A673 (cell line): ENCODE data around the gene SLC26A2. TPM values are rescaled to one million over a fixed set of nuclear protein-coding genes. Genes with fewer than 3 reads are reported as not detected.

Experiments
- BruUV-seq: library from RNA; stranded (reverse); fragments of 400-500 nt; replicated peaks from 2 replicates; lab custom pipeline; 2021; lab: Mats Ljungman, UMichigan
- CTCF ChIA-PET: fragments of 300-600 bp; sonication (Branson Sonifier 250); formaldehyde crosslinking; loops from one replicate; lab custom pipeline; 2022; ENCODE audit warnings: antibody characterized with exemption; lab: Charles Lee
- POLR2A ChIA-PET: fragments of 300-600 bp; sonication (Branson Sonifier 250); formaldehyde crosslinking; loops from one replicate; lab custom pipeline; 2022; ENCODE audit warnings: antibody characterized with exemption; ENCODE audit not compliant: low non-redundant PET; lab: Charles Lee
- DNase-seq: peaks from one replicate; pipeline ENCODE4 v3.0.0-alpha.2; 2015; ENCODE audit warnings: low spot score
- H3K27ac ChIP-seq: fragments of 200-600 bp; sonication (generic); 2 replicates; pipeline ENCODE4 v1.5.1; 2016; ENCODE audit warnings: mixed run types, low read depth, mild to moderate bottlenecking, mixed read lengths, antibody characterized with exemption, low read length; ENCODE audit not compliant: poor library complexity, severe bottlenecking
- H3K27me3 ChIP-seq: fragments of 200-600 bp; sonication (generic); replicated peaks from 2 replicates; pipeline ENCODE4 v1.6.1; 2017; ENCODE audit warnings: mixed run types, low read depth, mild to moderate bottlenecking, mixed read lengths, antibody characterized with exemption, low read length; ENCODE audit not compliant: insufficient read depth, poor library complexity
- H3K36me3 ChIP-seq: fragments of 200-600 bp; sonication (generic); 2 replicates; pipeline ENCODE4 v1.6.1; 2016; ENCODE audit warnings: mixed run types, mild to moderate bottlenecking, mixed read lengths, antibody characterized with exemption, low read length; ENCODE audit not compliant: insufficient read depth, poor library complexity, severe bottlenecking
- H3K4me1 ChIP-seq: fragments of 200-600 bp; sonication (generic); 2 replicates; pipeline ENCODE4 v1.6.1; 2017; ENCODE audit warnings: mixed run types, mild to moderate bottlenecking, mixed read lengths, antibody characterized with exemption, low read length; ENCODE audit not compliant: insufficient read depth, poor library complexity, severe bottlenecking
- H3K4me3 ChIP-seq: fragments of 200-600 bp; sonication (generic); 2 replicates; pipeline ENCODE4 v1.5.1; 2016; ENCODE audit warnings: low read depth, mixed run types, mild to moderate bottlenecking, mixed read lengths, low read length; ENCODE audit not compliant: poor library complexity, severe bottlenecking
- H3K9me3 ChIP-seq: fragments of 200-600 bp; sonication (generic); 2 replicates; pipeline ENCODE4 v1.6.1; 2016; ENCODE audit warnings: mixed run types, low read depth, mild to moderate bottlenecking, mixed read lengths, antibody characterized with exemption, low read length; ENCODE audit not compliant: poor library complexity, severe bottlenecking
- EZH2 ChIP-seq: fragments of 200-600 bp; sonication (generic); IDR thresholded peaks from 2 replicates; pipeline ENCODE4 v1.6.1; 2017; ENCODE audit warnings: borderline replicate concordance, low read depth, mild to moderate bottlenecking, mixed read lengths, antibody characterized with exemption, low read length; ENCODE audit not compliant: poor library complexity, severe bottlenecking
- intact Hi-C: fragments of 100-400 bp; cut with micrococcal nuclease; formaldehyde crosslinking; loops from one replicate; pipeline ENCODE4 v1.10.0; 2022; ENCODE audit not compliant: unreplicated experiment
- total RNA-seq: library from RNA; stranded (reverse); gene quantifications from 2 replicates; pipeline ENCODE4 v1.2.3, GENCODE V29; 2021
- TF ChIP-seq, protein P1 (sequence below): fragments of 300-800, 200-600 bp; sonication (generic); conservative IDR thresholded peaks from 2 replicates; pipeline ENCODE4 v1.5.1; 2017; ENCODE audit warnings: low read depth, mild to moderate bottlenecking, antibody characterized with exemption, low read length, moderate library complexity, mixed read lengths

Gene SLC26A2
- total RNA-seq, 1 experiment from 2014 or later, result 83.0 TPM

DNA sequence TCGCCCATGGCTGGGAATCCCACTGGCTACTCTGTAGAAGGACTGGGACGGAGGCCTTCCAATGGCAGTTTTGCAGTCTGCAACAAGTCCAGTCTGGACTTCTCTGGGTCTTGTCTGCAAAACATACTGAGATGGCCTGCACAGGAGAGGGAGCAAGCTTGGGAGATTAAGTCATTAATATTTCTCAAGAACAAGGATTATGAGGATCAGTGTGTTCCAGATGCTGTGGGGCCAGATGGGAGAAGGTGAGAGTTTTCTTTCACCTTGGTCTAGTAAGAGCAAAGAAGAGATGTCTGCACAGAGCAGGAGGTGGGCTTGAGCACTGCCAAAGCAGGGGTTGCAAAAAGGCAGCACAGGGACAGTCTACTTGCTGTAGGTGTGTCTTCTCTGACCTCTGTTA is 15.9 kb upstream of the SLC26A2 start, which contains the start of gene PDE6A:
PDE6A (minus strand) TSS at position 128 of the 400 bp plus-strand sequence; CDS start at position 8, 120 bp downstream.
- ChIA-PET POLR2A (no interaction called here), CTCF (interaction anchor here (1.1 kb wide), 1 partner anchor 15 kb away, joined by 3 read pairs; no protein-coding TSS in a partner anchor)
- Histone ChIP-seq H3K27me3 (no peaks in the 10 kb centered on the region), H3K4me3 (no peak within 1 kb of the TSS), H3K36me3 (no peaks in the 10 kb centered on the region), H3K9me3 (no peaks in the 10 kb centered on the region), H3K4me1 (peaks cover 17% of the 10 kb centered on the region), H3K27ac (peak within 1 kb of the TSS; percentile 17)
- DNase-seq, result no peak
- TF ChIP-seq, protein P1, sequence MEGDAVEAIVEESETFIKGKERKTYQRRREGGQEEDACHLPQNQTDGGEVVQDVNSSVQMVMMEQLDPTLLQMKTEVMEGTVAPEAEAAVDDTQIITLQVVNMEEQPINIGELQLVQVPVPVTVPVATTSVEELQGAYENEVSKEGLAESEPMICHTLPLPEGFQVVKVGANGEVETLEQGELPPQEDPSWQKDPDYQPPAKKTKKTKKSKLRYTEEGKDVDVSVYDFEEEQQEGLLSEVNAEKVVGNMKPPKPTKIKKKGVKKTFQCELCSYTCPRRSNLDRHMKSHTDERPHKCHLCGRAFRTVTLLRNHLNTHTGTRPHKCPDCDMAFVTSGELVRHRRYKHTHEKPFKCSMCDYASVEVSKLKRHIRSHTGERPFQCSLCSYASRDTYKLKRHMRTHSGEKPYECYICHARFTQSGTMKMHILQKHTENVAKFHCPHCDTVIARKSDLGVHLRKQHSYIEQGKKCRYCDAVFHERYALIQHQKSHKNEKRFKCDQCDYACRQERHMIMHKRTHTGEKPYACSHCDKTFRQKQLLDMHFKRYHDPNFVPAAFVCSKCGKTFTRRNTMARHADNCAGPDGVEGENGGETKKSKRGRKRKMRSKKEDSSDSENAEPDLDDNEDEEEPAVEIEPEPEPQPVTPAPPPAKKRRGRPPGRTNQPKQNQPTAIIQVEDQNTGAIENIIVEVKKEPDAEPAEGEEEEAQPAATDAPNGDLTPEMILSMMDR, result no peak
- no TSS peak for BruUV-seq
- intact Hi-C loops, result no loop called here

DNA sequence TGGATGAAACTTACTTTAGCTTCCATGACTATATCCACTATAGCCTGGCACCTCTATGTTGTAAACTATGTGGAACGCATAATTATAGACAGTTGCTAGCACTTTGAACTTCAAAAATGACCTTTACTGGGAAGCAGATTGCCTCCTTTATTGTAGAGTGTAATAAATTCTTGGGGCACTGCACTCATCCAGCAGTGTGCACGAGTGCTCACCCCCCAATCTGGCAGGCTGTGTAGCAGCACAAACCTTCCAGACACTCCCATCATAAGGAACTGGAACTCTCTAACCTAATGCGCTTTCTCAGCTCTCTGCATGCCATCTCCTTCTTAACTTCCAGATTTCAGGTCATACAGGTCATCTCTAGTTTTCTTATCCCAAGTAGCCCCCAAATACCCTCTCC is 14.4 kb upstream of the SLC26A2 start:
- Histone ChIP-seq H3K36me3 (no peaks in the 10 kb centered on the region), H3K4me3 (no peak overlapping the region), H3K4me1 (peaks cover 3% of the 10 kb centered on the region), H3K27ac (no peak overlapping the region), H3K27me3 (no peaks in the 10 kb centered on the region), H3K9me3 (no peaks in the 10 kb centered on the region)
- ChIA-PET POLR2A (no interaction called here), CTCF (interaction anchor here (0.6 kb wide), 1 partner anchor 93 kb away, joined by 3 read pairs; no protein-coding TSS in a partner anchor)
- no TSS peak for BruUV-seq
- TF ChIP-seq EZH2, result no peak
- DNase-seq, result no peak
- intact Hi-C loops, result no loop called here

DNA sequence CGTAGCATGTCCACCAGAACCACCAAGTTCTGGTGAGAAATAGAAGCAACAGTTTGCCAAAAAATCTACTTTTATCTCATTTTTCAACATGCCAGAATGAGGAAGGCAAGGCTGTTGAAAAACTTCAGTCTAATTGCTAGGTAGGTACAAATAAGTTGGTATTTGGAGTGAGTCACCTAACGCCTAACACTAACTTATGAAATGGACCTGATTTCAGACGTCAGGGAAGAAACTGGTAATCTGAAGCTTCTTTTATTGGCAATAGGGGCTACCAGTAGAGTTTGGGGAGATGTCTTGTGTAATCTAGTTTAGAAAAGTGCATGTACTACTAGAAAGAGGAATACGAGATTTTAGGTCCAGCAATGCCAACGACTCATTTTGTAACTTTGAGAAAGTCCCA is 11.6 kb upstream of the SLC26A2 start:
- no TSS peak for BruUV-seq
- intact Hi-C loops, result no loop called here
- ChIA-PET CTCF (no interaction called here), POLR2A (interaction anchor here (1.1 kb wide), 1 partner anchor 14 kb away, joined by 3 read pairs; no protein-coding TSS in a partner anchor)
- no peak for TF ChIP-seq EZH2
- TF ChIP-seq, protein P1, result no peak
- Histone ChIP-seq H3K27me3 (no peaks in the 10 kb centered on the region), H3K27ac (no peak overlapping the region), H3K4me1 (no peaks in the 10 kb centered on the region), H3K4me3 (no peak overlapping the region), H3K9me3 (no peaks in the 10 kb centered on the region), H3K36me3 (no peaks in the 10 kb centered on the region)
- no peak for DNase-seq
